ENCODE results near the gene ASIC2.

Gene ASIC2

GRCh38 chr17:33242375-33243124, 50.5 kb downstream of the ASIC2 start:
- CTCF ChIA-PET: no interaction called here
- POLR2A ChIA-PET: no interaction called here

GRCh38 chr17:33241390-33241789, 51.7 kb downstream of the ASIC2 start:
- TF ChIP-seq ZBTB10 (tag by site-specific recombination; IDR thresholded peaks at IDR 0.05): no peak
- peak; percentile 26; the same call in 1 of the 2 replicates for TF ChIP-seq ZNF341 (tag by site-specific recombination; IDR thresholded peaks at IDR 0.05; ENCODE audit: low read depth)
- no peak for TF ChIP-seq ZNF792 (tag by site-specific recombination; IDR thresholded peaks at IDR 0.05)
- ChIA-PET CTCF (no interaction called here), POLR2A (no interaction called here)
- Histone ChIP-seq H3K27ac (ENCODE audit: extremely low read depth, low read depth, low read length) (no peak overlapping the region), H3K4me3 (ENCODE audit: low read depth, low read length) (no peak overlapping the region), H3K9me3 (ENCODE audit: control insufficient read depth, insufficient read depth, low read depth, low read length) (no peaks in the 10 kb centered on the region), H3K4me1 (ENCODE audit: control insufficient read depth, insufficient read depth, low read length) (no peaks in the 10 kb centered on the region), H3K36me3 (ENCODE audit: control insufficient read depth in 2 of 2, insufficient read depth in 1 of 2, low read length in 2 of 2) (no peaks in the 10 kb centered on the region)

More at GRCh38 chr17:33242375-33243124, 50.5 kb downstream of the ASIC2 start:
- H3K4me3 ChIP-seq (ENCODE audit: low read depth, low read length): no peak overlapping the region
- no peaks in the 10 kb centered on the region for H3K9me3 ChIP-seq (ENCODE audit: control insufficient read depth, insufficient read depth, low read depth, low read length)
- H3K4me1 ChIP-seq (ENCODE audit: control insufficient read depth, insufficient read depth, low read length): no peaks in the 10 kb centered on the region
- H3K36me3 ChIP-seq (ENCODE audit: control insufficient read depth in 2 of 2, insufficient read depth in 1 of 2, low read length in 2 of 2): no peaks in the 10 kb centered on the region
- H3K27ac ChIP-seq (ENCODE audit: extremely low read depth, low read depth, low read length): no peak overlapping the region
- no peak for TF ChIP-seq ZSCAN4 (tag by site-specific recombination; IDR thresholded peaks at IDR 0.05)
- no peak for TF ChIP-seq ZNF423 (tag by site-specific recombination; IDR thresholded peaks at IDR 0.05)
- no peak for TF ChIP-seq ZNF23 (tag by site-specific recombination; IDR thresholded peaks at IDR 0.05; ENCODE audit: borderline replicate concordance)
- TF ChIP-seq ZNF510 (tag by site-specific recombination; IDR thresholded peaks at IDR 0.05; ENCODE audit: insufficient replicate concordance): no peak
- no peak for TF ChIP-seq ZBTB1 (tag by site-specific recombination; IDR thresholded peaks at IDR 0.05)
- TF ChIP-seq PRDM1 (tag by site-specific recombination; IDR thresholded peaks at IDR 0.05): no peak
- no peak for TF ChIP-seq ZNF707 (tag by site-specific recombination; IDR thresholded peaks at IDR 0.05)
- no peak for TF ChIP-seq ZSCAN30 (tag by site-specific recombination; IDR thresholded peaks at IDR 0.05)
- TF ChIP-seq ZNF555 (tag by site-specific recombination; conservative IDR thresholded peaks at IDR 0.05): no peak

- H3K4me1 ChIP-seq (ENCODE audit: control insufficient read depth, insufficient read depth, low read length): peaks cover 1% of the 10 kb centered on the region; the same call in 1 of the 2 replicates
- POLR2A ChIA-PET: no interaction called here
- TF ChIP-seq ZNF785 (tag by site-specific recombination; IDR thresholded peaks at IDR 0.05) (no peak), ZNF292 (tag by site-specific recombination; IDR thresholded peaks at IDR 0.05; ENCODE audit: borderline replicate concordance, low read depth) (no peak), ZNF362 (tag by site-specific recombination; IDR thresholded peaks at IDR 0.05) (no peak), IKZF3 (tag by site-specific recombination; IDR thresholded peaks at IDR 0.05) (no peak), ZNF544 (tag by site-specific recombination; IDR thresholded peaks at IDR 0.05) (no peak), PRDM6 (tag by site-specific recombination; IDR thresholded peaks at IDR 0.05) (no peak), WT1 (tag by site-specific recombination; IDR thresholded peaks at IDR 0.05) (no peak)
Measured at GRCh38 chr17:33240362-33240761, 52.7 kb downstream of the ASIC2 start.

More at GRCh38 chr17:33240362-33240761, 52.7 kb downstream of the ASIC2 start:
- no peak overlapping the region for H3K4me3 ChIP-seq (ENCODE audit: low read depth, low read length)
- no peak overlapping the region for H3K27ac ChIP-seq (ENCODE audit: extremely low read depth, low read depth, low read length)
- no peaks in the 10 kb centered on the region for H3K36me3 ChIP-seq (ENCODE audit: control insufficient read depth in 2 of 2, insufficient read depth in 1 of 2, low read length in 2 of 2)
- H3K9me3 ChIP-seq (ENCODE audit: control insufficient read depth, insufficient read depth, low read depth, low read length): no peaks in the 10 kb centered on the region
- CTCF ChIA-PET: interaction anchor here (0.5 kb wide), 1 partner anchor 562 kb away, joined by 3 read pairs; no protein-coding TSS in a partner anchor
